ENCODE data around the gene COX4I1. TPM values are rescaled to one million over a fixed set of nuclear protein-coding genes. Genes with fewer than 3 reads are reported as not detected.

Gene COX4I1
- total and polyA plus RNA-seq, 2 of the 8 experiments (the other 6 are each of a cell fraction or from before 2014, with no cell fraction given) = 507 to 707 TPM

GRCh38 chr16:85812811-85813700, 13.6 kb downstream of the COX4I1 start:
- no peaks in the 10 kb centered on the region for H3K27me3 ChIP-seq (replicated peaks in 1 of 4; ENCODE audit: control insufficient read depth in 3 of 4, extremely low read depth in 1 of 4, insufficient read depth in 3 of 4, low read length in 3 of 4)
- no peaks in the 10 kb centered on the region for H3K36me3 ChIP-seq (ENCODE audit: control insufficient read depth in 2 of 4, insufficient read depth in 4 of 4, low read length in 3 of 4)
- H2BK12ac ChIP-seq (ENCODE audit: low read depth, low read length) = no peak overlapping the region
- no peak overlapping the region for H4K91ac ChIP-seq (replicated peaks; ENCODE audit: insufficient read length, low read length)
- no peak overlapping the region for H2AFZ ChIP-seq (ENCODE audit: low read length)
- no peak overlapping the region for H3K14ac ChIP-seq (ENCODE audit: insufficient read length)
- no peak for FAIRE-seq
- no peak overlapping the region for H4K5ac ChIP-seq (ENCODE audit: insufficient read length, low read depth, low read length)
- H3K56ac ChIP-seq (replicated peaks; ENCODE audit: insufficient read length, low read depth, low read length) = no peak overlapping the region
- H4K8ac ChIP-seq (ENCODE audit: extremely low read depth, insufficient read depth, low read length) = no peak overlapping the region
- H3K4me3 ChIP-seq (ENCODE audit: extremely low read depth in 1 of 4, insufficient read depth in 2 of 4, low read depth in 3 of 4, low read length in 4 of 4) = no peak overlapping the region
- no peaks in the 10 kb centered on the region; a peak in 1 of 4 replicates for H3K9me3 ChIP-seq (ENCODE audit: insufficient read depth in 2 of 2, low read depth in 1 of 2, low read length in 1 of 2)
- ChIA-PET POLR2A (ENCODE audit: partially characterized antibody) (interaction anchor here (0.7 to 2.8 kb wide), 4 partner anchors 10 to 20 kb away, joined by 3 to 9 read pairs (median 4); no protein-coding TSS in a partner anchor), CTCF (ENCODE audit: partially characterized antibody) (interaction anchor here (0.6 to 4.7 kb wide), 11 partner anchors 7 to 1564 kb away, joined by 3 to 33 read pairs (median 4); no protein-coding TSS in a partner anchor)
- no peak overlapping the region for H2BK15ac ChIP-seq (ENCODE audit: low read length)
- H3K79me1 ChIP-seq (ENCODE audit: low read depth, low read length) = no peaks in the 10 kb centered on the region
- H2BK20ac ChIP-seq (ENCODE audit: low read length) = no peak overlapping the region
- no peak overlapping the region for H2AK5ac ChIP-seq (ENCODE audit: low read depth, low read length)
- no peak for DNase-seq (ENCODE audit: low read depth in 1 of 2, low spot score in 2 of 2)
- no peaks in the 10 kb centered on the region for H3K79me2 ChIP-seq (ENCODE audit: control insufficient read depth in 1 of 2, insufficient read depth in 2 of 2, low read length in 2 of 2)
- no peak overlapping the region for H3K18ac ChIP-seq (ENCODE audit: extremely low read depth, low read length)
- no peak overlapping the region for H3K9ac ChIP-seq (replicated peaks in 1 of 4; ENCODE audit: extremely low read depth in 1 of 4, low read depth in 3 of 4, low read length in 3 of 4)
- H3K4me2 ChIP-seq (ENCODE audit: insufficient read depth in 1 of 2, low read depth in 2 of 2, low read length in 2 of 2) = no peak overlapping the region
- TF ChIP-seq TBP (IDR thresholded peaks at IDR 0.05; ENCODE audit: low read depth, low read length) (no peak), GABPA (IDR thresholded peaks at IDR 0.05; ENCODE audit: borderline replicate concordance, insufficient read depth, low read length) (no peak), E2F6 (IDR thresholded peaks at IDR 0.05) (0 out of 2 replicates have a peak, but pooled peaks have one; percentile 7), ZNF274 (IDR thresholded peaks at IDR 0.05; ENCODE audit: borderline replicate concordance, extremely low read depth, low read length) (no peak), RBBP5 (IDR thresholded peaks at IDR 0.05; ENCODE audit: borderline replicate concordance, low read depth, low read length) (no peak)
- no peak overlapping the region for H3K4ac ChIP-seq (replicated peaks; ENCODE audit: insufficient read length, low read depth, low read length)
- H2BK5ac ChIP-seq (ENCODE audit: low read depth, low read length) = no peak overlapping the region
- no peaks in the 10 kb centered on the region for H3K23me2 ChIP-seq (ENCODE audit: low read depth, low read length)
- H4K20me1 ChIP-seq (replicated peaks in 1 of 2; ENCODE audit: control insufficient read depth in 1 of 2, insufficient read depth in 2 of 2, low read length in 2 of 2) = no peaks in the 10 kb centered on the region
- no peak overlapping the region for H3K27ac ChIP-seq (ENCODE audit: low read depth, low read length)
- 93% methylated on average over 20 of the region's 20 CpGs; no CpG with 5 or more reads in 1 of the 2 experiments for WGBS, 2 experiments (ENCODE audit: extremely low coverage in 1 of 2, insufficient coverage in 1 of 2, insufficient read length in 1 of 2, insufficient replicate concordance in 2 of 2, low coverage in 1 of 2, low lambda C conversion rate in 2 of 2, missing lambda C conversion rate in 1 of 2)
- H3K23ac ChIP-seq (ENCODE audit: insufficient read length) = no peak overlapping the region
- no peak overlapping the region for H2BK120ac ChIP-seq (replicated peaks; ENCODE audit: low read depth, low read length)
- peaks cover 0 to 4% (median 0%) of the 10 kb centered on the region in 4 experiments; a peak in 2 of 7 replicates for H3K4me1 ChIP-seq (replicated peaks in 1 of 4; ENCODE audit: control insufficient read depth in 3 of 4, insufficient read depth in 4 of 4, low read length in 3 of 4)
